Spleen (tissue), 11 donors: Measurements from ENCODE around the gene SH2D5. TPM values are rescaled to one million over a fixed set of nuclear protein-coding genes. Genes with fewer than 3 reads are reported as not detected.

Source experiments
- DNase-seq: peaks from one replicate; pipeline ENCODE4 v3.0.0-alpha.2; 2020
- H3K27ac ChIP-seq, 8 donors: fragments of 200-600 bp; sonication (generic) in 7 of 8; 1 replicate in 4 of 8; 2 replicates in 4 of 8; pipeline versions ENCODE4 v1.5.0 to v1.8.0; 2016 to 2021; ENCODE audit warnings: inconsistent platforms in 4 of 8, mild to moderate bottlenecking in 4 of 8, moderate library complexity in 1 of 8
- H3K27me3 ChIP-seq, 7 donors: fragments of 200-600 bp; sonication (generic) in 6 of 7; replicated peaks in 1 of 7; 1 replicate in 4 of 7; 2 replicates in 3 of 7; pipeline versions ENCODE4 v1.5.0 to v1.8.0; 2016 to 2021; ENCODE audit warnings: inconsistent platforms in 3 of 7, mild to moderate bottlenecking in 1 of 7
- H3K36me3 ChIP-seq, 6 donors: fragments of 200-600 bp; sonication (generic) in 5 of 6; 1 replicate in 4 of 6; 2 replicates in 2 of 6; pipeline versions ENCODE4 v1.5.0 to v1.8.0; 2016 to 2021; ENCODE audit warnings: inconsistent platforms in 2 of 6
- H3K4me1 ChIP-seq, 6 donors: fragments of 200-600 bp; sonication (generic) in 5 of 6; 1 replicate in 3 of 6; 2 replicates in 3 of 6; pipeline versions ENCODE4 v1.5.0 to v1.8.0; 2016 to 2021; ENCODE audit warnings: inconsistent platforms in 3 of 6
- H3K4me3 ChIP-seq, 8 donors: fragments of 200-600 bp; sonication (generic) in 7 of 8; 1 replicate in 4 of 8; 2 replicates in 4 of 8; pipeline versions ENCODE4 v1.5.0 to v1.8.0; 2016 to 2021; ENCODE audit warnings: inconsistent platforms in 4 of 8, mild to moderate bottlenecking in 4 of 8, moderate library complexity in 2 of 8
- H3K9me3 ChIP-seq, 8 donors: fragments of 200-600 bp; sonication (generic) in 7 of 8; 1 replicate in 4 of 8; 2 replicates in 4 of 8; pipeline versions ENCODE4 v1.5.0 to v1.8.0; 2016 to 2021; ENCODE audit warnings: inconsistent platforms in 4 of 8
- CTCF ChIP-seq, 11 experiments: fragments of 200-600 bp in 7 of 11; fragments of 450-650 bp in 4 of 11; sonication (generic) in 4 of 11; IDR thresholded peaks in 8 of 11; conservative IDR thresholded peaks in 3 of 11; 1 replicate in 7 of 11; 2 replicates in 4 of 11; pipeline versions ENCODE4 v1.4.0 to v1.8.0; 2016 to 2021; ENCODE audit warnings: antibody characterized with exemption in 11 of 11, inconsistent platforms in 4 of 11, mild to moderate bottlenecking in 1 of 11
- POLR2A ChIP-seq, 3 donors: fragments of 450-650 bp; IDR thresholded peaks; one replicate each; pipeline ENCODE4 v1.5.1; 2017; ENCODE audit warnings: antibody characterized with exemption in 3 of 3, mild to moderate bottlenecking in 1 of 3
- POLR2AphosphoS5 ChIP-seq, 3 donors: sonication (generic); formaldehyde crosslinking; IDR thresholded peaks; one replicate each; pipeline ENCODE4 v1.5.1; 2017; ENCODE audit warnings: antibody characterized with exemption in 3 of 3
- WGBS, 5 donors: extraction: QIAGEN DNeasy Blood & Tissue Kit in 3 of 5; methylation state at CpG; one replicate each; pipeline versions ENCODE4 v1.1.5 to v1.1.7; 2013 to 2018; 5-methylcytosine and 5-hydroxymethylcytosine counted together
- intact Hi-C: fragments of 100-400 bp; cut with DNase I; formaldehyde crosslinking; loops from one replicate; pipeline ENCODE4 v1.15.0; 2023; ENCODE audit warnings: low total_unique reads
- polyA plus RNA-seq, 3 donors: library from polyadenylated mRNA; stranded (reverse); fragments of 200-250 nt; gene quantifications; one replicate each; pipeline ENCODE4 v1.2.1, GENCODE V29; 2013
- total RNA-seq, 7 donors: library from RNA; depleted of rRNA in 3 of 7; stranded (reverse); fragments of >200 nt in 3 of 7; fragmentation: NEBNext Ultra II Directional in 4 of 7; extraction: Animal tissue kit (Norgen Biotek cat#: 25700) in 4 of 7; gene quantifications; one replicate each; pipeline versions ENCODE4 v1.1.0 to v1.2.1, GENCODE V29; 2016 to 2021
- donor health status: healthy with polysubstance abuse.
- donor health status: DM: no; HTN: no; CAD: no; lungs with moderate emphysema.
- donor health status: DM: no; HTN: no; CAD: no.
- donor health status: Bipolar disorder and iron deficiency.
- donor health status: healthy.
- donor health status: DM: no; HTN: no; CAD: no.
- donor health status: DM: yes; HTN: yes; CAD: no.

Gene SH2D5
- total and polyA plus RNA-seq, 10 donors, result 0.02 to 0.22 (median 0.05) TPM; not detected in 5

DNA sequence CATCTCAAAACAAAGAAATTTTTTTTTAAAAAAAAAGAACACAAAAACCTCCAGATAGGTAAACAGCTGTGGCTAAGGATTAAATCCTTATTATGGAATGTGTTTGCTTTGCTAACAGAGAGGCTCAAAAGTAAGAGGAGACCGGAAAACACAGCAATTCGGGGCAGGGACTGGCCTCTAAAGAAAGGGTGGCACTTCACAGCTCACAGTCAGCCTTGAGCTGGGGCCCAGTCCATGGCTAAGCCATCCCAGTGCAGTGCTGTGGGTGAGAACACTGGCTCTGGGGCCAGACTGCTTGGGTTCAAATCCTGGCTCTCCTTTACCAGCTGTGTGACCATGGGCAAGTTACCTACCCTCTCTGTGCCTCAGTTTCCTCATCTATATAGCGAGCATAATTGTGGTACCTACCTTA, 42.9 kb downstream of the SH2D5 start:
- WGBS, 5 donors, result 74 to 92% (median 82%) methylated on average over 2 to 3 of the region's 3 CpGs
- H3K27me3 ChIP-seq, result no peaks in the 10 kb centered on the region
- no peak for DNase-seq
- no peak for TF ChIP-seq POLR2A (IDR thresholded peaks at IDR 0.05)
- no peak for TF ChIP-seq POLR2AphosphoS5 (IDR thresholded peaks at IDR 0.05)
- TF ChIP-seq CTCF (IDR thresholded peaks at IDR 0.05 in 8 of 11, conservative IDR thresholded peaks at IDR 0.05 in 3 of 11), result no peak
- peaks cover 0 to 38% (median 14%) of the 10 kb centered on the region in 6 donors for H3K4me1 ChIP-seq
- no peaks in the 10 kb centered on the region for H3K36me3 ChIP-seq
- no peak overlapping the region for H3K27ac ChIP-seq
- H3K9me3 ChIP-seq, result peaks cover 0 to 3% (median 0%) of the 10 kb centered on the region in 8 donors
- intact Hi-C loops, result no loop called here
- no peak overlapping the region for H3K4me3 ChIP-seq

DNA sequence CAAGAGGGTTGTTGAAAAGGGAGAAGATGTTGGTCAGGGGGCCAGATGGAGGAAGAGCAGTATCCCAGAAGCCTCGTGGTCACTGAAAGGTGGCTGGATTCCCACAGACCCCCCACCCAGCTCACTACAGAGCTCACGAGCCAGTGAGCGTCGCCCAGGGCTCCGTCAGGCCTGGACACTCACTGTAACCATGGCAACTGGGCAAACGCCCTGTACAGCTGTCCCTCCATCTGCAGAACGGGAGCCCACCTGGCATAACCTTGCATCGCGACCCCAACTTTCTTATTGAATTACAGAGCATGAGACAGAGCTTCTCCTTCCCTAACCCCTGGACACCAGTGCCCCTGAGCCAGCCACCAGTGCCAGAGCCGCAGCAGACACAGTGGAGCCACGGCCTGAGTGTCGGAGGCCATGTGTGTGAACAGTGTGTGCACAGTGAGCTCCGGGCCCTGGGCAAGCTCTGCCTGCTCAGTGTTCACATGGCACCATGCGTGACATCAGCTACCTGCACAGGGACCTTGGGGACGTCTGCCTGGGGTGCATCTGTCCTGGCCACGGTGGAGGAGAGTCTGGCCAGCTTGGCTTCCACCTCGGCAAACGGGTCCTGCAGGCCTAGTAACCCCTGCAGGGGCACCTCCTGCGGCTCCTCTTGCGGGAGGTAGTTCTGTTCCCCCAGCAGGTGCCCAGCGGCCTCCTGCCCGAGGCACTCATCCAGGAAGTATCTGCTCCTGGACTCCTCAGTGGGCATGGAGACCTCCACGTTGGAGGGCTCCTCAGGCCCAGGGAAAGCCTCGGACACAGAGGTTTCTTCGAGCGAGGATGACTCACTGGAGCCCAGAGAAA, 45.4 kb downstream of the SH2D5 start:
- TF ChIP-seq POLR2A (IDR thresholded peaks at IDR 0.05) (no peak), POLR2AphosphoS5 (IDR thresholded peaks at IDR 0.05) (no peak), CTCF (IDR thresholded peaks at IDR 0.05 in 8 of 11, conservative IDR thresholded peaks at IDR 0.05 in 3 of 11) (no peak)
- Histone ChIP-seq H3K4me1 (peaks cover 0 to 64% (median 24%) of the 10 kb centered on the region in 6 donors), H3K27me3 (no peaks in the 10 kb centered on the region), H3K27ac (peak overlapping the region in 6 of 8 donors; percentile 85 to 93 (median 88)), H3K9me3 (peaks cover 0 to under 1% (median 0%) of the 10 kb centered on the region in 8 donors), H3K4me3 (no peak overlapping the region), H3K36me3 (no peaks in the 10 kb centered on the region)
- no peak for DNase-seq
- WGBS, 5 donors, result 85 to 92% (median 88%) methylated on average over 14 to 26 of the region's 26 CpGs
- intact Hi-C loops, result no loop called here

- no peak for DNase-seq
- WGBS, 5 donors, result 58 to 82% (median 69%) methylated on average over 10 to 12 of the region's 12 CpGs
- Histone ChIP-seq H3K4me3 (no peak overlapping the region), H3K9me3 (no peaks in the 10 kb centered on the region), H3K36me3 (no peaks in the 10 kb centered on the region), H3K27ac (peak overlapping the region; percentile 66 to 93 (median 88)), H3K27me3 (no peaks in the 10 kb centered on the region), H3K4me1 (peaks cover 0 to 75% (median 28%) of the 10 kb centered on the region in 6 donors)
- intact Hi-C loops, result no loop called here
- no peak for TF ChIP-seq POLR2AphosphoS5 (IDR thresholded peaks at IDR 0.05)
- no peak for TF ChIP-seq POLR2A (IDR thresholded peaks at IDR 0.05)
- no peak for TF ChIP-seq CTCF (IDR thresholded peaks at IDR 0.05 in 8 of 11, conservative IDR thresholded peaks at IDR 0.05 in 3 of 11)
These were observed 46.8 kb downstream of the SH2D5 start for GRCh38 chr1:20685741-20686140.

GRCh38 chr1:20685099-20685662, 47.3 kb downstream of the SH2D5 start:
- Histone ChIP-seq H3K9me3 (no peaks in the 10 kb centered on the region), H3K27me3 (no peaks in the 10 kb centered on the region), H3K27ac (peak overlapping the region; percentile 66 to 93 (median 88)), H3K36me3 (no peaks in the 10 kb centered on the region), H3K4me3 (peak overlapping the region in 7 of 8 donors; percentile 31 to 66 (median 45)), H3K4me1 (peaks cover 0 to 80% (median 30%) of the 10 kb centered on the region in 6 donors)
- 61 to 68% (median 64%) methylated on average over 20 to 21 of the region's 21 CpGs for WGBS, 5 donors
- TF ChIP-seq POLR2A (IDR thresholded peaks at IDR 0.05), result peak in 1 of 3 donors; percentile 66
- no peak for TF ChIP-seq CTCF (IDR thresholded peaks at IDR 0.05 in 8 of 11, conservative IDR thresholded peaks at IDR 0.05 in 3 of 11)
- TF ChIP-seq POLR2AphosphoS5 (IDR thresholded peaks at IDR 0.05), result peak; percentile 80 to 91 (median 84)
- intact Hi-C loops, result no loop called here
- peak; percentile 86 for DNase-seq
